GM19043 (cell line): ENCODE results near the gene PIK3CD.

Source experiments
- ATAC-seq: cut with Tn5 transposase; IDR thresholded peaks from one replicate; pipeline ENCODE4 v1.9.1; 2021; ENCODE audit warnings: low read depth; ENCODE audit not compliant: unreplicated experiment

Gene PIK3CD

GRCh38 chr1:9651565-9652378, at the start of gene PIK3CD:
PIK3CD (plus strand) TSS chr1:9651731; CDS start chr1:9710456, 58,725 bp downstream.
- ATAC-seq = no peak

DNA sequence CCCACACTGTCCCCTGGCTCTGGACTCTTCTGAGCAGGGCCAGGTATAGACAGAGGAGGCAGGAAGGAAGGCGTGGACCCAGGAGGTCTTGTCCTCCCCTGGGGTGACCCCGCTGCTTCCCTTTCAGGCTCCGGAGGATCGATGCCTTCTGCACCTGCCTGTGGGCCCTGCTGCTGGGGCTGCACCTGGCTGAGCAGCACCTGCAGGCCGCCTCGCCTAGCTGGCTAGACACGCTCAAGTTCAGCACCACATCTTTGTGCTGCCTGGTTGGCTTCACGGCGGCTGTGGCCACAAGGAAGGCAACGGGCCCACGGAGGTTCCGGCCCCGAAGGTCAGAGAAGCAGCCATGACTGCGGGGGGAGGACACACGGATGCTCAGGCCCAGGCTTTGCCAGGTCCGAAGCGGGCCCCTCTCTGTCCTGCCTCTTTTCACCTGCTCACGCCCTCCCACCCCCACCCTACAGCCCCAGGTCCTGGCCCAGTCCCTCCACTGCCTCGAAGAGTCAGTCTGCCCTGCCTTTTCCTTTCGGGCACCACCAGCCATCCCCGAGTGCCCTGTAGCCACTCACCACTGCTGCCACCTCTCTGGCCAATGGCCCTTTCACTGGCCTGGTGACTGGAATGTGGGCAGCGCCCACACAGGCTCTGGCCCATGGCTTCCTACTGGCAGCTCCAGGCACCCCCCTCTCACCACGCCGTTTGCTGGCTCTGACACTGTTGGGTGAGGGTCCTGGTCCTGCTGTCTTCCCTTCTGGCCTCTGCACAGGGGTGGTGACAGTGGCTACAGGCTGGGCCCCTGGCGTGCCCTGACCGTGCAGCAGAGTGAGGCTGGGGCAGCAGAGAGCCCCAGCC, 49.4 kb upstream of the PIK3CD start:
- ATAC-seq = no peak

DNA sequence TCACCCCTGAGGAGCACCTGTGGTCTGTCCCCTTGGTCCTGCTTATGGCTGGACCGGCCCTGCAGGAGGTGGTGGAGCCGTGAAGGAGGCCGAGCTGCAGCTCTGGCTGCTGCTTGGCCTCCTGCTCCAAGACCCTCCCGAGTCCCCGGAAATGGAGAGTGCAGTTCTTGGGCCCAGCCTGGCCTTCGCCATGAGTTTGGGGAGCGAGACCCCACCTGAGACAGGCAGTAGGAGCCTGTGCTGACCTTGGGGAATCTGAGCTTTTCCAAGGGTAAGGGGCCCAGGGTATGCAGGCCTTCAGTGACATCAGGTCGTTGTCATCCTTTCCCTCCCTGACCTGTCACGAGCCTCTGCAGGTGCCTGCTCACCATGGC, 48.8 kb upstream of the PIK3CD start:
- no peak for ATAC-seq

DNA sequence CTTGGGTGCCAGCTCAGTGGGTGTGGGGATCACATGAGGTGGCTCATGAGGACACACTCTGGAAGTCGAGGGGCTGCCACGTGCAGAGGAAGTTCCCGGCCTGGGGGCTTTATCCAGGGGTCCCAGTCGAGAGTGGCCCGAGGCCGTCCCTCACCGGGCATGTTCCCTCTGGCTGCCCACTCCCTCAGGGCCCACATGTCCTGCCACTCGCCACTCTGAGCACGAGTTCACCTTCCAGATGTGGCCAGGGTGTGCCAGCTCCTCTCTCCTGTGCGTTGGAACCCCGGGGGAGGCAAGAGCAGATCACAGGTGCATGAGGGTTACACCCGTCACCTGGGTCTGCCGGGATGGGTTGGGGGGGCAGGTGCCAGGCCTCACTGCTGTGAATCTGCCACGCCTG, 48.2 kb upstream of the PIK3CD start:
- ATAC-seq = no peak

DNA sequence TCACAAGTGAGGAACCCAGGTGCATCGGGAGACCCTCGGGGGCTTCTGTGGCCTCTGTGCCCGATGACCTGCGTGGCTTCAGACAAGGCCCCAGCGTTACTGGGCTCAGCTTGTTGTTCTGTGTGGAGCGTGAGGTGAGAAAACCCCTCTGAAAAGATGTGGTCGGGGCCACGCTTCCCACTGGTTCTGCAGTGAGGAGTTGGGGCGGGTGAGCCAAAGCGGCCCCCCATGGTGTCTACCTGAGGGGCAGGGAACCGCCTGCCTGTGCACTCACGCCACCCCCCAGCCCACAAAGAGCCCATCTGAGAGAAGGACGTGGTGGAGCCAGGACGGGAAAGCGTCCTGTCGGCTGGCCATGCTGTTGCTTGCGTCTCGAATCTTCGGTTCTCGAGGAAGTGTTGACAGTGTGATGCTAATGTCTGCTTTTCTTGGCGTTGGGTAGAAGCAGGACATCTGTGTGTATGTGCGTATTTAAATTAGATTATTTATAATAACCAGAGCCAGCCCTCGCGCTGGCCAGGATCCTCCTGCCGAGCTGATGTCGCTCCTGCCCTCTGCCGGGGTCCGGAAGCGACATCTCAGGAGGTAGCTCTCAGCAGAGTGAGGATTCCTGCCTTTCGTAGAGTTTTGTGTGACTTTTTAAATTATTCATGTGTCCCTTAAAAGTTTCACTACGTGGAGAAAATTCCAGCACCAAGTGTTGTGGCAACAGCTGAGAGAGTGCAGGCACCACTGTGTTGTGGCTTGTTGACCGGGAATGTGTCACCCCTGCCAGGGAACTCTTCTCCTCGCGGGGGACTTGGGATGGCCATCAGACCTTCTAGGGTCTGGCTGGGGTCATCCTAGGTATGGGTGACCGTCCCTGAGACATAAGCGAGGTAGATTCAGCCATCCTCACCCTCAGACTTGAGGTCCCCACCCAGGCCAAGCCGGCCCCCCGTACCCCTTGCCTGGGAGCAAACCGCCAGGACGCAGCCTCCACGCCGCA, 47.5 kb upstream of the PIK3CD start:
- no peak for ATAC-seq

GRCh38 chr1:9604836-9605235, 46.7 kb upstream of the PIK3CD start:
- ATAC-seq = no peak

GRCh38 chr1:9605946-9606455, 45.5 kb upstream of the PIK3CD start:
- ATAC-seq = no peak

DNA sequence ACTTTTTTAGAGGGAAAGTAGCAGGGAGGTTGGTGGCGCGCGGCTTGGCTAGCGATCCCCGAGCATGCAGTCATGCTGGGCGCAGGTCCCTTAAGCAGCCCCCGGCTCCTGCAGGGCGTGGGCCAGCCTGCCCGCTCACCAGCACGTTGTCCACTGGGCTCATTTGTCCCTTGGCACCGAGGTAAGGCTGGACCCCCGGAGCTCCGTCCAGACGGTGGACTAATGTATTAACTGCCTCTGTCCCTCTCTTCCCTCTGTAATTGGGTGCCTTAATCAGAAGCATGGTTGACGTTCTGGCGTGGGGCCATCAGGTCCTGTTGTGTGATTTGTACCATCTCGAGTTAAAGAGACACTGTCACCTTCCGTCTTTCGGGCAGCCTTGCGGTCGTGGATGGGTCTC, 45.1 kb upstream of the PIK3CD start:
- no peak for ATAC-seq

GRCh38 chr1:9606948-9607347, 44.6 kb upstream of the PIK3CD start:
- no peak for ATAC-seq

- ATAC-seq = no peak
Observed at GRCh38 chr1:9607352-9607751, 44.2 kb upstream of the PIK3CD start.

GRCh38 chr1:9609998-9610397, 41.5 kb upstream of the PIK3CD start:
- no peak for ATAC-seq

GRCh38 chr1:9610548-9610947, 41.0 kb upstream of the PIK3CD start:
- no peak for ATAC-seq

DNA sequence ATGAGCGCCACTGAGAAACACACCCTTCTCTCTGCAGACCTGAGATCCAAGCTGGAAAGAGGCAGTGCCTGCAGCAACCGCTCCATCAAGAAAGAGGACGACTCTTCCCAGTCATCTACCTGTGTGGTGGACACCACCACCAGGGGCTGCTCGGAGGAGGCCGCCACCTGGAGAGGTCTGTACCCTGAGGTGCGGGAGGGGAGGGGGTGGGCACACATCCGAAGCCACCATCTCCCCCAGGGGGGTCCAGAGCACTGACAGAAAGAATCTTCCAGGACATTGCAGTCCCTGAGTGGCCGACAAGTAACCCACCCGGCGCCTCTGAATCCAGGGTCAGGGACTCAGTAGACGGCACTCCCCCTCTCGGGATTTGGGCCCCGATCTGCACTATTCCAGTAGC, 39.8 kb upstream of the PIK3CD start:
- no peak for ATAC-seq

GRCh38 chr1:9612162-9612845, 39.2 kb upstream of the PIK3CD start:
- no peak for ATAC-seq

- no peak for ATAC-seq
Observed at GRCh38 chr1:9612871-9613624, 38.5 kb upstream of the PIK3CD start.

GRCh38 chr1:9613625-9614299, 37.8 kb upstream of the PIK3CD start:
- no peak for ATAC-seq

GRCh38 chr1:9615316-9616063, 36.0 kb upstream of the PIK3CD start:
- ATAC-seq = no peak
